ENCODE results near the gene RNU1-3. TPM values are rescaled to one million over a fixed set of nuclear protein-coding genes. Genes with fewer than 3 reads are reported as not detected.

The RNU1-3 gene
- total RNA-seq, 1 experiment from 2014 or later = under 0.01 TPM

Other genes starting within 250 kb of the RNU1-3 start
- 0.07 TPM in 1 of 2 replicates, not detected in the other for gene SPATA21, start 229.5 kb downstream of the RNU1-3 start, total RNA-seq (2014; rRNA removed; shearing (Covaris generic))
- 69.5 and 80.0 TPM in 2 replicates for gene NECAP2, start 226.2 kb downstream of the RNU1-3 start, total RNA-seq (2014; rRNA removed; shearing (Covaris generic))
- under 0.01 TPM in 2 replicates for gene RNU1-1, start 152.7 kb downstream of the RNU1-3 start, total RNA-seq (2014; rRNA removed; shearing (Covaris generic))
- 6.8 and 14.4 TPM in 2 replicates for gene NBPF1, start 53.4 kb downstream of the RNU1-3 start, total RNA-seq (2014; rRNA removed; shearing (Covaris generic))
- gene RNU1-4, start 73.6 kb upstream of the RNU1-3 start, total RNA-seq (2014; rRNA removed; shearing (Covaris generic)) = under 0.01 TPM in 2 replicates
- under 0.01 TPM in 2 replicates for gene RNU1-2, start 229.0 kb upstream of the RNU1-3 start, total RNA-seq (2014; rRNA removed; shearing (Covaris generic))